Fibroblast of gingiva (primary cell): Measurements from ENCODE around the gene UBE2I.

Source experiments
- DNase-seq: peaks from one replicate; pipeline ENCODE4 v3.0.0-alpha.2; 2011; ENCODE audit warnings: low read depth

UBE2I gene

DNA sequence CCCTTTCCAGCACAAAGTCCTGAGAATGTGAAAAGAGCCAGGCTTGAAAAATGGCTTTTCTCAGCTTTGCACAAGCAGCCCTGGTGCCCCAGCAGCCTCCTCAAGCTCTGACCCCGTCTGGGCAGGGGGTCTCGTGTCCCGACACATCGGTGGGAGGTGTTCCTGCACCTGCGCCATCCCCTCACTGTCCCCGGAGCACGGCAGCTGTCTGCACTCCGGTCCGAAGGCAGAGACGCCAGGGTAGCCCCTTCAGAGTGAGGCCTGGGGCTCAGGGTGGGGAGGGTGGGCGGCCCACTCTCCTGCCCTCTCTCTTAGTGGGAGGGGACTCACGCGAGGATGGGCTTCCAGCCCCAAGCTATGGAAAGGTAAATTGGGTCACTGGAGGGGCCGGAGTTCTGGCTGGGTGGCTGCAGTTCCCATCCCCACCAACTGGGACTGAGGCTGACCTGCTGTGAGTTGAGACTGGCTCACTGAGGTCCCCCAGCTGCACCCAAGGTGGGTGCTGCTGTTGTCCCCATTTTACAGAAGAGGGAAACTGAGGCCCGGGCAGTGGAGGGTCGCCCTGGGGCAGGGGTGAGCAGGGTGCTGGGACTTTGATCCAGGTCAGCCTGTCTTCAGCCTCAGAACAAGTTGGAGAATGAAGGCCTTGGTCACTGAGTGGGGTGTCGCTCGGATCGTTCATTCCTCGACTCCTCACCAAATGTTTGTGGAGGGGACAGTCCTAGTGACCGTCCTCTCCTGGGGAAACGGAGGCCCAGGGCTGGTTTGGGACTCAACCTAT is 21.7 kb downstream of the UBE2I start:
- no peak for DNase-seq

DNA sequence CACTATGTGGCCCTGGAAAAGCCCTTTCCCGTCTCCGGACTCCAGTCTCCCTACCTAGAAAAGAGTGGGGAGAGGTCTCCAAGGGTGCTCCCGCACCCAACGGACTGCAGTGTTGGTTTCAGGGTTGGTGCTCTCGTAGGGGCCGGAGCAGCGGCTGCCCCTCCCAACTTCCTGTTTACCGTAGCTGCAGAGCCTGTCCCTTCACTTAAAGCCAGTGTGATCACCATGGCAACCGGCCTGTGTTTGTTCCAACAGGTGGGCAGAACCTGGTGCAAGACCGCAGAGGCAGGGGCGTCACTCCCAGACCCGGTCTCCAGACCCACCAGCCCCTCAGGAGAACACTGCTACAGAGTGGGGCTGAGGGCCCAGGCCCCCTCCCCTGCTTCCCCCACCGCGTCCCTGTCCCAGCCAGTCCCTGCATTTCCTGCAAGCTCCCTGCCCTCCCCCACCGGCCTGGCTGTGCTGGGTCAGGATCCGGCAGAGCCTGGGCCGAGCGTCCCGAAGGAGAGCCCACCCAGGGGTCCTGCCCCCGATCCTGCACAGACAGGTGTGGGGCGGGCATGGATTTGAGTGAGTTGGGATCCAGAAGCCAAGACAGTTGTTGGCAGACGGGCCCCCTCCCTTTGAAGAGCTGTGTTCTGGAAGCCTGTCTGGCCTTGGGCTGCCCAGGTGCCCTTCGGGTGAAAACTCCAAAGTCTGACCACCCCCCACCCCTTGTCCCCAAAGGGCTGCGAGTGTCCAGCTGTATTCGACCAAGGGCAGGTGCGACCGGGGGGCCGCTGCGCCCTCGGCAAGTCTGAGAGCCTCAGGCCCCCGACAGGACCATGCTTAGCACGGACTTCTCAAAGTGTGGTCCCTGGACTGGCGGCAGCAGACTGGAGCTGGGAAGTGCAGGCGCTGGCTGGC is 22.5 kb downstream of the UBE2I start:
- peak; percentile 50 for DNase-seq

DNA sequence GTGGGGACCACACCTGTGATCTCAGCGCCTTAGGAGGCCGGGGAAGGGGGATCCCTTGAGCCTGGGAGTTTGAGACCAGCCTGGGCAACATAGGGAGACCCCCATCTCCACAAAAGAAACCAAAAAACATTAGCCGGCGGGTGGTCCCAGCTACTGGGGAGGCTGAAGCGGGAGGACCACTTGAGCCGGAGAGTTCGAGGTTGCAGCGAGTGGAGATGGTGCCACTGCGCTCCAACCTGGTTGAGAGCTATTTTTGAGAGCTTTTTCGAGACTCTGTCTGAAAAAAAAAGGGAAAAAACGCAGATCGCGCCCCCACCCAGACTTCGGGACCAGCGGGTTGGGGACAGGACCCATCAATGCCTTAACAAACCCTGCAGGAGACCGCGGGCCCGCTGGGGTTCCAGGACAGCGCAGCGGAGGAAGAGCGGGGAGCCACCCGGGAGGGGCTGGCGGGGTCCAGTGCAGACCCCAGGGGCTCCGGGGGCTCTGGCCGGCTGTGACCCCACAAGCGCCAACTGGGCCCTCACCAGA is 23.2 kb downstream of the UBE2I start:
- DNase-seq: no peak

DNA sequence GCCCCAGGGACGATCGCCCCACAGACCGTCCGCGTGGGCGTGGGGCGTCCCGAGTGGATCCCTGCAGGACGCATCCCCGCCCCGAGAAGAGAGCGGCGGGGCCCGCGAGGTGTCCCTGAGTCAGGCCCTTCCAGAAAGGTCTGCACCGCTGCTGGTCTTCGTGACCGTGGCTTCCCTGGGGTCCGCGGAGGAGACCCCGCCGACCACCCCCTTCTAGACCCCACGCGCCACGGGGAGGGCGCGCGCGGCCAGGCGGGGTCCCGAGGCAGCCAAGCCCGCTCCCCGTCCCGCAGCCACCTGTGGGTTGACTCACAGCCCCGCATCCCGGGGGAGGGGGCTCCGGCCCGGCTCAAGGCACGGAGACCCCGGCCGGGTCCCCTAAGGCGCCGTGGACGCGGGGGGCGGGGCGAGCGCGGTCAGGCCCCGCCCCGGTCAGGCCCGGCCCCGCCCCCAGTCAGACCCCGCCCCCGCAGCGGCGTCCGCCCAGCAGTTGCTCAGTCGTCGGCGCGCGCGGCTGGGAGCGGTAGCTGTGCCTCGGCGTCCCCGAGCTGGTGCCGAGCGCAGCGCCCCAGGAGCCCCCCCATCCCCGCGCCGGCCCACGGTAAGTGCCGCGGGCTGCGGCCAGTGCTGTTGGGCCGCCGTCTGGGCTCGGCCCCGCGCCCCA is 23.8 kb downstream of the UBE2I start, which contains the start of gene BAIAP3:
Gene BAIAP3 (plus strand): TSS at position 497 of the 664 bp plus-strand sequence. CDS start 4,905 bp downstream, outside the sequence.
- no peak for DNase-seq

DNA sequence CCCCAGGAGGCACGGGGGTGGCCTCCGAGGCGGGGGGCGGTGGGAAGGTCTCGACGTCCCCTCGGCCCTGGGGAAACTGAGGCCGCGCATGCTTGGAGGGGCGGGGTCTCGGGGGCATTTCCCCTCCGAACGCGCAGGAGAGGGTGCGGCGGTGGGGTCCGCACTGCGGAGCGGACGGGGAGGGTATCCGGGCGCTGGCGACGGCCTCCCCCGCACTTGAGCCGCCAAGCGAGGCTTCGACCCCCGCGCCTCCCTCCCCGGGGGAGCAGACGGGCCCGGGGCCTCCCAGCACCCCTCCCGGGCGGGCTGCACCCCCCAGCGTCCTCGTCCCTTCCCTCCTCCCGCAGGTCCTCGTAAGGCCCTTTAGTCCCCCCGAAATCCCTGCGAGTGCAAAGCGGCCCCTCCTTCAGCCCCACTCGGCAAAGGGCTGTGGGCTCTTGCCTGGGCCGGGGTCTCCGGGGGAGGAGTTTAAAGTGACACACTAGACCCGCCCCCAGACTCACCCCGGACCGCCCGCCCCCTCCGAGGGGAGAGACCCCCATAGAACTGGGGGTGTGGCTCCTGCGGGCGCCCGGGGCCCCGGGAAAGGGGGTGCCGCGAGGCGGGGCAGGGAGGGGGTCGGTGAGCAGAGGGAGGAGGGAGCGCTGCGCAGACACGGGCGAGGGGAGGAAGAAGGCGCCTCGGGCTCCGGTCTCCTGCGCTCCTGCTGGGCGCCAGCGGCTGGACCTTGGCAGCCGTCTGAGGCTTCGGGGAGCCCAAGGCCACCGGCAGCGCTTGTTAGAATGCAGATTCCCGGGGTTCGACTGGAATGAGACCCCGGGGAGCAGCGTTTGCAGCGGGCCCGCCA is 24.6 kb downstream of the UBE2I start:
- DNase-seq: no peak

DNA sequence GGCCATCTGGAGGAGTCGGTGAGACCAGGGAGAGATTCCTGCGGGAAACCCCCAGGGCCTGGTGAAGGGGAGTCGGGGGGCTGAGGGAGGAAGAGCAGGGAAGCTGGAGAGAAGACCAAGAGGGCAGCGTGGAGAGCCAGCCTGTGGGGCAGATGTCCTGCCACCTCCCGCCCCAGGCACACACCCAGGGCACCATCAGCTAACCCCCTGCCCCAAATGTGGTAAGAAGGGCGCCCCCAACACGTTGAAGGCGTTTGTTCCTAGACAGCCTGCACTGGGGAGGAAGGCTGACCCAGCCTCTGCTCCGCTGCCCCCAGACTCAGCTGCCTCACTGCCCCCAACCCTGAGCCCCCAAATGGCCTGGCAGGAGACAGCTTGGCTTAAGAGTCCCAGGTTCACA is 25.3 kb downstream of the UBE2I start:
- no peak for DNase-seq

DNA sequence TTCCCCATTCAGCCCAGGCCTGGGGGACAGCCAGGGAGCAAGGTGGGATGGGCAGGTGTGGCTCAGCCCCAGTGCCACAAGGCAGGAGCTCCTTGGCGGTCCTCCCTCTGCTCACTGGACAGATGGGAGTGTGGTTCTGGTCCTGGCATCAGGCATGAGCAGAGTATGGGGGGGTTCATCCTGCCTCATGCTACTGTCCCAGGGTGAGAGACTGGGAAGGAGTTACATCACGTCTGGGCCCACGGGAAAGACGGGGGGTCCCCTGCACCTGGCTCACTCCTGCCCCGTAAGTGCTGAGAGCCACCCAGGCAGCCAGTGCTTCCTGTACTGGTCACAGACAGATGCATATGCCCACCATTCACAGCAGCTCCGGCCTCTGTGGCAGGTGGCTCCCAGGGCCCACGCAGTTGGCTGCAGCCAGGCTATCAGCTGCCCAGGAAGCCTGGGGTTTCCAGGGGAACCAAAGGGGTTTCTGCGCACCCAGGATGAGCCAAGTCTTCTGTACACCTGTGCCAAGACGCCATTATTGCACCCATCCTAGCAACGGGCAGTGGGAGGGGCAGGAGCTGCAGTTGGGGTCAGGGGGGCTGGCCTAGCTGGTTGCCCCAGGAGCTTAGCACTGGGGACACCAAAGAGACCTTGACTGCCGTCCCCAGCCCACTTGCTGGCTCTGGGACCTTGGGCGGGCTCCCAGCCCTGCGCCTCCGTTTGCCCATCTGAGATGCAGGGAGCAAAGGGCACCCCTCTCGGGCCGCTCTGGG is 26.0 kb downstream of the UBE2I start:
- DNase-seq: no peak

DNA sequence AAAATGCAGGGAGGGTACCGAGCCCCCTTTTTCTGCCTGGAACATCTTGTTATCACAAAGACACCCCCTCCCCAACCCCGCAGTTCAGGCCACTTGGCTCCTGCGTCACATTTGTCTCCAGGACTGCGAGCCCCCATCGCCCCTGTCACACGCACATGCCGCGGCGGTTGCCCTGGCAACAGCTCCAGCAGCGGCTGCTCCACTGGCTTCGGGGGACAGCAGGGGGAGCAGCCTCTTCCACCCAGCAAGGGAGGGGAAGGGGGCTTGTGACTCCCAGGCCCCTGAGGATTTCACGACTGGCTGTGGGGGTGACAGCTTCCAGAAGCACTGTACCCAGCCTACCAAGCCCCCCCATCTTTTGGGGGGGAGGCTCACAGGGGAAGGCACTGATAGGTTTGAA is 26.6 kb downstream of the UBE2I start:
- DNase-seq: no peak

DNA sequence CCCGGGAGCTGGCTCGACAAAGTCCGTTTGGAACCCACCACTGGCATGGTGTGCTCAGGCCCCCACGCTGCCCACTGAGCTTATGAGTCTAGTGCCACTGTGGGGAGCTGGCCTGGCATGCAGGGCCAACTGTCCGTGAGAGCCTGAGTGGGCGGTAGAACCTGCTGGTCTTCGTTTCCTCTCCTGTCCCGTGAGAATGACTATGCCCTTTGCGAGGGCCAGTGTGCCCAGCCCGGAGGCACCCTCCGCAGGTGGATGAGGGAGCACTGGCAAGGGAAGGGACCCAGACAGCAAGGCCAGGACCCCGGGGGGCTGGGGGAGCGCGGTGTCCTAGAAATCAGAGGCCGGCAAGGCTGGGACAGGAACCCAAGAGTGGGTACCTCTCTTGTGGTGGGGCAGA is 27.2 kb downstream of the UBE2I start:
- no peak for DNase-seq

DNA sequence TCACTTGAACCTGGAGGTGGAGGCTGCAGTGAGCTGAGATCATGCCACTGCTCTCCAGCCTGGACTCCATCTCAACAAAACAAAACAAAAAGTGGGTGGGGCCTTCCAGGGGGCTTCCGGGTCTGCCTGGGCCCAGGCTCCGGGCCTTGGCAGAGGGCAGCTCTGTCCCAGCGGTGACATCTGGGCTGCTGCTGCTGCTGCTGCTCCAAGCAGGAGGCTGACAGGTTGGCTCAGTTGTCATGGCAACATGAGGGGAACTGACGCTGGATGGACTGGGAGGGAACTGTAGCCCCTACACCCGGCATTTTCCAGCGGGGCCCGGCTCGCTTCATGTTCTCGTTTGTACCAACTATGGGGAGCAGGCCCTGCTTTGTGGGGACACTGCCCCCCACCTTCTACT is 28.1 kb downstream of the UBE2I start:
- DNase-seq: no peak

DNA sequence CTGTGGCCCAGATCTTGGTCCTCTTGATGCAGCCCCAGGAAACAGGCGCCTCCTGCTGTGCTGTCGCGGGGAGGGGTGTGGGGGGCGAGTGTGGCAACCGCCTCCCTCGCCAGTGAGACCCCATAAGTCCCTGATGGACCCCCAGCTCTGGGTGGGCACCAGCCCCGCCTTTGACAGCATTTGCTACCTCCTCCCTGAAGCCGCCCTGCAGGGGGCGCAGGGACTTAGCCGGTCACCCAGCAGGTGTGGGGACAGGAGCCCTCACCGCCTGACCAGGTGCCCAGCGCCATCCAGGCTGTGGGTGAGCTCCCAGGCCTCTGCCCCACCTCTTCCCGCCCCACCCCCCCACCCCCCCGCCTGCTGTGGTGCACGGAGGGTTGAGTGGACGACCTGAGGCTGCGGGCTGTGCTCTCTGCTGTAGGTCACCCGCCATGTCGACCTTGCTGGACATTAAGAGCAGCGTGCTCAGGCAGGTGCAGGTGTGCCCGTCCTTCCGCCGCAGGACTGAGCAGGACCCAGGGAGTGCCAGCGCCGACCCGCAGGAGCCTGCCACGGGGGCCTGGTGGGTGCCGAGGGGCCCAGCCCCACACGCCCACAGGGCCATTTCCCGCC is 28.8 kb downstream of the UBE2I start:
- no peak for DNase-seq

DNA sequence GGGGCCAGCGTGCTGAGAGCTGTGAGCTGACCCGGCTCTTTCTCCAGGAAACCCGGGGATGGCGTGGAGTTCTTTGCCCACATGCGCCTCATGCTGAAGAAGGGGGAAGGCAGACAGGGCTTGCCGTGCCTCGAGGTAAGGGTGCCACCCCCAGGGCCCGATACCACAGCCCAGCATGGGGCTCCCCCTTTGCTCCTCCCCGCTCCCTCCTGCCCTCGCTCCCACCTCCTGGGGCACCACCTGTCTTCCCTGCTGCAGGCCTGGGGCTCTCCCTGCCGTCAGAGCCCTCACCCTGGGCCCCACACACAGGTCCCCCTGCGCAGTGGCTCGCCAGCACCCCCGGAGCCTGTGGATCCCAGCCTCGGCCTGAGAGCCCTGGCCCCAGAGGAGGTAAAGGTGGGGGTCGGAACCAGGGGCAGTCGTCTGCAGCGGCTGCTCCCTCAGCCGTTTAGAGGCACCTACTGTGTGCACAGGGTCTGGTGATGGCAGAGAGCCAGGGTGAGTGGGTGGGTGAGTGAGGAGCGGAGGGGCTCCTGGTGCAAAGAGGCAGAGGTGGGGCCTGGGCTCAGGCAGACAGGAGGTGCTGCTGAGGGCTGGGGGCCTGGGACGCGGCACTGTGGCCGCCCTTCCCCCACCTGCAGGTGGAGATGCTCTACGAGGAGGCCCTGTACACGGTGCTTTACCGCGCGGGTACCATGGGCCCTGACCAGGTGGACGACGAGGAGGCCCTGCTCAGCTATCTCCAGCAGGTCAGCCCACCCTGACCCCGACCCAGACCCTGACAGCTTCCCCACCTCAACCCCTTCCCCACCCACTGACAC is 29.6 kb downstream of the UBE2I start:
- no peak for DNase-seq

DNA sequence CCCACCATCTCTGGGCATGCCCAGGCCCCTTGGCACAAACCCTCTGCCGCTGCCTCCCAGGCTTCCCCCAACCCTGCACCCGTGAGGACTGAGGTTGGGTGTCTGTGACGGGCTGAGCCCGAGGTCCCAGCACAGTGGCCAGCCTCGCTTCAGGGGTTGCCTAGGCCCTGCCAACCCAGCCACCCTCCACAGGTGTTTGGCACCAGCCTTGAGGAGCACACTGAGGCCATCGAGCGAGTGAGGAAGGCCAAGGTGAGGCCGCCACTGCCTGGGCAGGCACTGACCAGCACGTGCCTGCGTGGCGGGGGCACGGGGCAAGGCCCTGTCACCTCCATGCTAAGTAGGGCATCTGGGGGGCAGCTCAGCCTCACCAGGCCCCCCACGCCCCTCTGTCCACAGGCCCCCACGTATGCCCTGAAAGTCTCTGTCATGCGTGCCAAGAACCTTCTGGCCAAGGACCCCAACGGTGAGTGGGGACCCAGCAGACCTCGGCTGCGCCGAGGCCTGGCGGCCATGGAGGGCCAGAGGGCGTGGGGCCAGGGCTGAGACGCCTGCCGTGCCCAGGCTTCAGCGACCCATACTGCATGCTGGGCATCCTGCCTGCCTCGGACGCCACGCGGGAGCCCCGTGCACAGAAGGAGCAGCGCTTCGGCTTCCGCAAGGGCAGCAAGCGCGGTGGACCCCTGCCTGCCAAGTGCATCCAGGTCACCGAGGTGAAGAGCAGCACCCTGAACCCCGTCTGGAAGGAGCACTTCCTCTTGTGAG is 31.5 kb downstream of the UBE2I start:
- no peak for DNase-seq

DNA sequence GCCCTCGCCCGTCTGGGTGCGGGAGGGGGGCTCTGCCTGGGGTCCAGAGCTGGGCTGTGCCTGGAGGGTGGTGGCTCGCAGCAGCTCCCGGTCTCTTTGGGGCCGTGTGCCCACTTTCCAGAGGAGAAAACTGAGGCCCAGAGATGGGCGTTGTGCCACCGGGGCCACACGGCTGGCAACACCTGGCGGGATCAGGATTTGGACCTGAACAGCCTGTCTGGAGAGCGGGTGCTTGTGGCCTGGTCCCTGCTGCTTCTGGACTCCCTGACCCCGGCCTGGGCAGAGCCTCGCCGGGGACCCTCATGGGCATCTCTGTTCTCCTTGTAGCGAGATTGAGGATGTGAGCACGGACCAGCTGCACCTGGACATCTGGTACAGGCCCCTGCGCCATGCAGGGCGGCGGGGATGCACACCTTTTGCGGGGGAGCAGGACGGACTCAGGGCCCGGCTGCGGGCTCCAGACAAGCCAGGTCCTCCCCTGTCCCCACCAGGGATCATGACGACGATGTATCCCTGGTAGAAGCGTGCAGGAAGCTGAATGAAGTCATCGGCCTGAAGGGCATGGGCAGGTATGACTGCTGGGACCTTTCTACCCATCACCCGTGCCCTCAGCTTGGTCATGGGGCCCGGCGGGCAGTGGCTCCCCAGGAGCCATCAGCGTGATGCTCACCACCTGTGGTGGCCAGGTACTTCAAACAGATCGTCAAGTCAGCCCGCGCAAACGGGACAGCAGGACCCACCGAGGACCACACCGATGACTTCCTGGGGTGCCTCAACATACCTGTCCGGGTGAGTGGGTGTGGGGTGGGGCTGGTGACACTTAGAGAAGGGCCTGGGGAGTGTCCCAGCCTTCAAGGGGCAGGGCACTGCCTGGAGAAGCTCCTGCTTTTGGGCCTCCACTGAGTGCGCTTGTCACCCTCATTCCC is 32.3 kb downstream of the UBE2I start:
- DNase-seq: no peak

DNA sequence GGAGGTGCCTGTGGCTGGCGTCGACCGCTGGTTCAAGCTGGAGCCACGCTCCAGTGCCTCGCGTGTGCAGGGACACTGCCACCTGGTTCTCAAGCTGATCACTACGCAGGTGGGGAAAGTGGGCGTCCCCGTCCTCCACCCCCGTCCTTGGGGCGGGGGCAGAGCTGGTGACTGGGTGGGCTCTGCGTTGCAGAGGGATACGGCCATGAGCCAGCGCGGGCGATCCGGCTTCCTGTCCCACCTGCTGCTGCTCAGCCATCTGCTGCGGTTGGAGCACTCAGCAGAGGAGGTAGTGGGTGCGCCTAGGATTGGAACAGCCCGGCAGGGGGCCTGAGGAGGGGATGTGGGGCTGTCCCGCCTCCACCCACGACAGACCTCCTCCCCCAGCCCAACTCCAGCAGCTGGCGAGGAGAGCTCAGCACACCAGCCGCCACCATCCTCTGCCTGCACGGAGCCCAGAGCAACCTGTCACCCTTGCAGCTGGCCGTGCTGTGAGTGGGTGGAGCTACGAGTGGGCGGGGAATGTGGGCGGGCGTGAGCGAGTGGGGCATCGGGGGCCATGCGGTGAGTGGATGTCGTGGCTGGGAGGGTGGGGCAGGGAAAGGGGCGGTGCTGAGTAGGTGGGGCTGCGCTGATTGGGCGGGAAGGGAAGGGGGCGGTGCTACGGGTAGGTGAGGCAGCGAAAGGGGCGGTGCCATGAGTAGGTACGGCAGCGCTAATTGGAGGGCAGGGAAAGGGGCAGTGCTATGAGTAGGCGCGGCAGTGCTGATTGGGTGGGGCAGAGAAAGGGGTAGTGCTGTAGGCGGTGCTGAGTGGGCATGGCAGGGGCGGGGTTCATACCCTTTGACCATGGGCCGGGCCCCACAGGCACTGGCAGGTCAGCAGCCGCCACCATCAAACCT is 33.3 kb downstream of the UBE2I start:
- peak; percentile 50 for DNase-seq
